NCI-H1417 treated with DMSO at 0.1 percent for 48 hours (cell line): Measurements from ENCODE around the gene MAPKAPK3.
"Not testable (repeated sequence)": the region's sequence is repeated elsewhere in the genome, so short reads cannot be mapped to it uniquely, and the experiment has no call there.

Experiments
- DNase-seq: peaks from one replicate; lab custom pipeline; 2025; lab: John Stamatoyannopoulos, UW

Gene MAPKAPK3

GRCh38 chr3:50656417-50657195 is 39.7 kb downstream of the MAPKAPK3 start:
- DNase-seq = no peak

- DNase-seq = no peak
Observed at GRCh38 chr3:50657407-50657806, 40.5 kb downstream of the MAPKAPK3 start.

- no peak for DNase-seq
Observed at GRCh38 chr3:50657816-50658215, 40.9 kb downstream of the MAPKAPK3 start.

- DNase-seq = no peak
Observed at GRCh38 chr3:50658416-50658815, 41.5 kb downstream of the MAPKAPK3 start.

- no peak for DNase-seq
Observed at GRCh38 chr3:50658831-50659230, 41.9 kb downstream of the MAPKAPK3 start.

- no peak for DNase-seq
Observed at GRCh38 chr3:50660386-50660785, 43.4 kb downstream of the MAPKAPK3 start.

- no peak for DNase-seq
Observed at GRCh38 chr3:50661321-50661837, 44.4 kb downstream of the MAPKAPK3 start.

GRCh38 chr3:50662408-50662807 is 45.5 kb downstream of the MAPKAPK3 start:
- no peak for DNase-seq

GRCh38 chr3:50665081-50665840 is 48.3 kb downstream of the MAPKAPK3 start:
- DNase-seq = no peak

- DNase-seq = not testable (repeated sequence)
Observed at GRCh38 chr3:50665841-50666115, 48.8 kb downstream of the MAPKAPK3 start.

- no peak for DNase-seq
Observed at GRCh38 chr3:50666837-50667236, 49.9 kb downstream of the MAPKAPK3 start.

- no peak for DNase-seq
Observed at GRCh38 chr3:50671331-50671730, 54.4 kb downstream of the MAPKAPK3 start.

- DNase-seq = no peak
Observed at GRCh38 chr3:50672656-50673055, 55.7 kb downstream of the MAPKAPK3 start.

- no peak for DNase-seq
Observed at GRCh38 chr3:50673931-50674330, 57.0 kb downstream of the MAPKAPK3 start.

- DNase-seq = no peak
Observed at GRCh38 chr3:50674349-50675178, 57.6 kb downstream of the MAPKAPK3 start, which contains the start of gene DOCK3. DOCK3 (plus strand) TSS chr3:50674927; CDS start chr3:50675264, 337 bp downstream.

GRCh38 chr3:50675179-50676030 is 58.5 kb downstream of the MAPKAPK3 start:
- DNase-seq = no peak

GRCh38 chr3:50676031-50676705 is 59.2 kb downstream of the MAPKAPK3 start:
- no peak for DNase-seq

GRCh38 chr3:50687127-50687751 is 70.3 kb downstream of the MAPKAPK3 start:
- DNase-seq = no peak

- no peak for DNase-seq
Observed at GRCh38 chr3:50687916-50688315, 71.0 kb downstream of the MAPKAPK3 start.

GRCh38 chr3:50688602-50689001 is 71.7 kb downstream of the MAPKAPK3 start:
- not testable (repeated sequence) for DNase-seq
